ENCODE data around the gene SOX18.
A peak's percentile ranks its signal among the peaks of the same experiment; 100 is the strongest.

SOX18 gene

DNA sequence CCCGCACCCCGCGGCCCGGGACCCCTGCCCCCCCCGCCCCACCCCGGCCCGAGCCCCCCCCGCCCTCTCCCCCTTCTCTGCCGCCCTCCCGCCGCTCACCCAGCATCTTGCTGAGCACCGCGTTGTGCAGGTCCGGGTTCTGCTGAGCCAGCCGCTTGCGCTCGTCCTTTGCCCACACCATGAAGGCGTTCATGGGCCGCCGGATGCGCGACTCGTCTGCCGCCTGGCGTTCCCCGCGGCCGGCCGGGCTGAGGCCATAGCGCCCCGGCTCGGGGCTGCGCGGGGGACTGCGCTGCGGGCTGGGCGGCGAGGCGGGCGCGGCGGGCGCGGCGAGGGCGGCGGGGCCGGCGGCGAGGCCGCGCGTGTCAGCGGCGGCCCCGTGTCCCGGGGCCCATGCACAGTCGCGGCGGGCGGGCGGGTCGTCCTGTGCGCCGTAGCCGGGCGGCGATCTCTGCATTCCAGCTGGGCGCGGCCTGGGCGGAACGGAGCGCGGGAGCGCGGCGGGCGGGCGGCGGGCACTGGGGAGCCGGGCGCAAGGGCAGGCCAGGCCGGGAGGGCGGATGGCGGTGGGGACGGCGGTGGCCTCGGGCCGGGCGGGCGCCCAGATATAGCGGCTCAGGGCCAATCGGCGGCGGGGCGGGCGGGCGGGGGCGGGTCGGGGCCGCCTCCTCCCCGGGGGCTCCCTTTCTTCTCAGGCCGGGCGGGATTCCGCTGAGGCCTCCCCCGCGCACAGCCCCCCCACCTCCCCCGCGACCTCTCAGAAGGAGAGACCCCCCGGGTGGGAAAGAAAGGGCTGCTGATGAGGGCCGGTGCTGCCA, at the start of gene SOX18:
TSS of gene SOX18 (minus strand) at position 580 of the 818 bp plus-strand sequence. CDS start at position 457, 123 bp downstream.
- Histone ChIP-seq H3K4me1 (peaks cover 25 to 76% (median 59%) of the 10 kb centered on the region in 10 experiments), H3K9me3 (replicated peaks in 1 of 11) (no peaks in the 10 kb centered on the region), H3K9ac (peak within 1 kb of the TSS in 9 of 11 experiments; percentile 36 to 71 (median 56); a peak in 15 of 22 replicates), H3K4me2 (peak within 1 kb of the TSS; percentile 76 to 98 (median 88)), H3K36me3 (no peaks in the 10 kb centered on the region), H4K20me1 (peaks cover 0 to 39% (median 6%) of the 10 kb centered on the region in 11 experiments; a peak in 12 of 22 replicates), H3K4me3 (peak within 1 kb of the TSS; percentile 48 to 69 (median 58)), H3K27ac (no peak within 1 kb of the TSS), H3K27me3 (peaks cover 73 to 100% (median 98%) of the 10 kb centered on the region in 11 experiments)
- TF ChIP-seq Cebpa-rat (IDR thresholded peaks at IDR 0.05): no peak

DNA sequence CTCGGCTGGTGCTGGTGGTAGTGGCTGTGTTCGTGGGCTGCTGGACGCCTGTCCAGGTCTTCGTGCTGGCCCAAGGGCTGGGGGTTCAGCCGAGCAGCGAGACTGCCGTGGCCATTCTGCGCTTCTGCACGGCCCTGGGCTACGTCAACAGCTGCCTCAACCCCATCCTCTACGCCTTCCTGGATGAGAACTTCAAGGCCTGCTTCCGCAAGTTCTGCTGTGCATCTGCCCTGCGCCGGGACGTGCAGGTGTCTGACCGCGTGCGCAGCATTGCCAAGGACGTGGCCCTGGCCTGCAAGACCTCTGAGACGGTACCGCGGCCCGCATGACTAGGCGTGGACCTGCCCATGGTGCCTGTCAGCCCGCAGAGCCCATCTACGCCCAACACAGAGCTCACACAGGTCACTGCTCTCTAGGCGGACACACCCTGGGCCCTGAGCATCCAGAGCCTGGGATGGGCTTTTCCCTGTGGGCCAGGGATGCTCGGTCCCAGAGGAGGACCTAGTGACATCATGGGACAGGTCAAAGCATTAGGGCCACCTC, 49.1 kb upstream of the SOX18 start:
- TF ChIP-seq Cebpa-rat (IDR thresholded peaks at IDR 0.05): no peak
- H3K27me3 ChIP-seq: peaks cover 29 to 39% (median 34%) of the 10 kb centered on the region in 11 experiments
- no peak overlapping the region for H3K4me3 ChIP-seq

DNA sequence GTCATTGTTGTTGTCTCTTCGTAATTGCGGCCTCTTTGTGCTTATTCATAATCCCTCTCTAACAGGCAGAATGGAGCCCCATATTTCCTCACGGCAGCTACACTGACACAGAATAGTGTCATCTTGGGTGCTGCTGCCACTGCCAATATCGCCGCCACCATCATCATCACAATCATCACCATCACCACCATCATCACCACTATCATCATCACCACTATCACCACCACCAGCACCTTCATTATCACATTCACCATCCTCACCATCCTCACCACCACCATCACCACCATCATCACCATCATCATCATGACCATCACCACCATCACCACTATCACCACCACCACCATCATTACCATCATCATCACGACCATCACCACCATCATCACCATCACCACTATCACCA, 47.1 kb upstream of the SOX18 start:
- no peak for TF ChIP-seq Cebpa-rat (IDR thresholded peaks at IDR 0.05)
- Histone ChIP-seq H3K27ac (no peak overlapping the region), H4K20me1 (peaks cover 5 to 45% (median 13%) of the 10 kb centered on the region in 11 experiments; a peak in 16 of 22 replicates), H3K36me3 (peaks cover 0 to 30% (median 0%) of the 10 kb centered on the region in 11 experiments; a peak in 10 of 22 replicates), H3K9ac (no peak overlapping the region), H3K4me2 (no peak overlapping the region), H3K4me3 (no peak overlapping the region), H3K27me3 (peaks cover 9 to 19% (median 14%) of the 10 kb centered on the region in 11 experiments), H3K4me1 (peaks cover 0 to 35% (median 26%) of the 10 kb centered on the region in 10 experiments; a peak in 18 of 20 replicates), H3K9me3 (replicated peaks in 1 of 11) (no peaks in the 10 kb centered on the region)

More for the DNA sequence above, 49.1 kb upstream of the SOX18 start:
- H4K20me1 ChIP-seq: peaks cover 0 to 45% (median 13%) of the 10 kb centered on the region in 11 experiments; a peak in 13 of 22 replicates
- H3K36me3 ChIP-seq: peaks cover 0 to 30% (median 0%) of the 10 kb centered on the region in 11 experiments; a peak in 10 of 22 replicates
- H3K9ac ChIP-seq: no peak overlapping the region
- H3K9me3 ChIP-seq (replicated peaks in 1 of 11): no peaks in the 10 kb centered on the region
- no peak overlapping the region for H3K27ac ChIP-seq
- H3K4me1 ChIP-seq: peaks cover 4 to 47% (median 39%) of the 10 kb centered on the region in 10 experiments; a peak in 18 of 20 replicates
- H3K4me2 ChIP-seq: no peak overlapping the region

DNA sequence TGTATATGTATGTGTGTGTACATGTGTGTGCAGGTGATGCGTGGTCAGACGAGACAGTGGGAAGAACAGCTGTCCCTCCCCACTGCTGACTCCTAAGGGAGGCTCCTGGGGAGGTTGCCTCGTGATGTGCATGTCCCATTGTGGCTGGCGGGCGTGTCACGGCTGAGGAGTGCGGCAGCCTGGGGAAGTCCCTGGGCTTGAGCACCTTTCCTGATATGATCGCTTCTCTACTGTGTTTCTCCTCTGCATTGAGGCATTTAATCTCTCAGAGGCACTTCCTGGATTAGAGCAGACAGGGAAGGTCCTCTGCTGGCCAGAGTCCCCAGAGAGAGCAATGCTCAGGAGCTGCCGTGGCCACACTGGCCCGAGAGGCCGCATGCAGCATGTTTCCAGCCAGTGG, 46.5 kb upstream of the SOX18 start:
- Histone ChIP-seq H3K9ac (no peak overlapping the region), H3K27me3 (peaks cover 3 to 13% (median 8%) of the 10 kb centered on the region in 11 experiments; a peak in 18 of 22 replicates), H3K4me3 (no peak overlapping the region), H3K36me3 (peaks cover 0 to 30% (median 0%) of the 10 kb centered on the region in 11 experiments; a peak in 10 of 22 replicates), H3K4me1 (peaks cover 0 to 29% (median 20%) of the 10 kb centered on the region in 10 experiments; a peak in 16 of 20 replicates), H4K20me1 (peaks cover 5 to 43% (median 11%) of the 10 kb centered on the region in 11 experiments; a peak in 14 of 22 replicates), H3K4me2 (no peak overlapping the region), H3K27ac (no peak overlapping the region), H3K9me3 (replicated peaks in 1 of 11) (no peaks in the 10 kb centered on the region)
- no peak for TF ChIP-seq Cebpa-rat (IDR thresholded peaks at IDR 0.05)

DNA sequence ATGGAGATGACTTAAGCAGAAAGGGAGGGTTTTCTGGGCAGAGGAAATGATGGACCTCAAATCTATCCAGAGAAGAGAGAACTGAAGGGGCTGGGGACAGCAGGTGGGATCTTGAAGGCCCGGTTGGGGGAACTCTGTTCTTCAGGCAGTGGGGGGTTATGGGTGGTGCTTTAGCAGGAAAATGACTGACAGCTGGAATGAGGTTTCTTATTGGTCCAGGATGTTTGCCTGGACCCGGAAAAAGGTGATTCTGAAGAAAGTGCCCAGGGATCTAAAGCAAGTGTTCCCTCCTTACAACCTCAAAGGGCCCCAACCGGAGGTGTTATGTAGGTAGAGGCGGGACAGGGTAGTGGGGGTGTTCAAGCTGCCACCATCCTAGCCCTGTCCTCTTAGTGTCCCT, 46.0 kb upstream of the SOX18 start:
- Histone ChIP-seq H3K9ac (no peak overlapping the region), H4K20me1 (peaks cover 0 to 41% (median 10%) of the 10 kb centered on the region in 11 experiments; a peak in 13 of 22 replicates), H3K4me1 (peaks cover 0 to 24% (median 16%) of the 10 kb centered on the region in 10 experiments; a peak in 16 of 20 replicates), H3K27ac (no peak overlapping the region), H3K27me3 (peaks cover 0 to 8% (median 4%) of the 10 kb centered on the region in 11 experiments; a peak in 13 of 22 replicates), H3K9me3 (replicated peaks in 1 of 11) (no peaks in the 10 kb centered on the region), H3K4me2 (no peak overlapping the region), H3K36me3 (peaks cover 0 to 30% (median 0%) of the 10 kb centered on the region in 11 experiments; a peak in 10 of 22 replicates), H3K4me3 (no peak overlapping the region)
- no peak for TF ChIP-seq Cebpa-rat (IDR thresholded peaks at IDR 0.05)

DNA sequence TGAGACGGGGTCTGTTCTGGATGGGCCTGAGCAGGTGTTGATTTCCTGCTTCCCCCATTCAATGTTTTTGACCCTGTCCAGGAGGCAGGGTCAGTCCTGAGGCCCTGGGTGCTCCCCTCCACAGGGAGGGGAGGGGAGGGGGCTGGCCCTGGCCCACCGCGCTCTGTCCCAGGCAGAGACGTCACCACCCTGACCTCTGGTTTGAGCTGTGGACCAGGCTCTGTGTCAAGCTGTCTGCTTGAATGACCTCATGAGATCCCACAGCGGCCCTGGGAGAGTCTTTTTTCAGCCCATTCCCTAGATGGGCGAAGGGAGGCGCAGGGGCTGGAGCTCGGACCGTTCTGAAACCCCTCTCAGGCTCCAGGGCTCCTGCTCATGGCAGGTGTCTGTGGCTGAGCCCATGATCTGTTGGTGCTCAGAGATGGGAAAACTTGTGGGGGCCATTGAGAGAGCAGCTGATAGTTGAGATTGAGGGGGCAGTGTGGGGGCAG, 43.6 kb upstream of the SOX18 start:
- Histone ChIP-seq H3K36me3 (peaks cover 0 to 14% (median 0%) of the 10 kb centered on the region in 11 experiments; a peak in 7 of 22 replicates), H3K4me3 (no peak overlapping the region), H3K4me2 (peak overlapping the region in 1 of 11 experiments; percentile 23; a peak in 1 of 22 replicates), H3K27ac (no peak overlapping the region), H3K9ac (no peak overlapping the region), H4K20me1 (peaks cover 0 to 41% (median 19%) of the 10 kb centered on the region in 11 experiments; a peak in 15 of 22 replicates), H3K4me1 (peaks cover 0 to 9% (median 2%) of the 10 kb centered on the region in 10 experiments; a peak in 3 of 20 replicates), H3K27me3 (peaks cover 5 to 17% (median 8%) of the 10 kb centered on the region in 11 experiments; a peak in 16 of 22 replicates), H3K9me3 (replicated peaks in 1 of 11) (peaks cover 1 to 4% (median 3%) of the 10 kb centered on the region in 11 experiments)
- no peak for TF ChIP-seq Cebpa-rat (IDR thresholded peaks at IDR 0.05)

DNA sequence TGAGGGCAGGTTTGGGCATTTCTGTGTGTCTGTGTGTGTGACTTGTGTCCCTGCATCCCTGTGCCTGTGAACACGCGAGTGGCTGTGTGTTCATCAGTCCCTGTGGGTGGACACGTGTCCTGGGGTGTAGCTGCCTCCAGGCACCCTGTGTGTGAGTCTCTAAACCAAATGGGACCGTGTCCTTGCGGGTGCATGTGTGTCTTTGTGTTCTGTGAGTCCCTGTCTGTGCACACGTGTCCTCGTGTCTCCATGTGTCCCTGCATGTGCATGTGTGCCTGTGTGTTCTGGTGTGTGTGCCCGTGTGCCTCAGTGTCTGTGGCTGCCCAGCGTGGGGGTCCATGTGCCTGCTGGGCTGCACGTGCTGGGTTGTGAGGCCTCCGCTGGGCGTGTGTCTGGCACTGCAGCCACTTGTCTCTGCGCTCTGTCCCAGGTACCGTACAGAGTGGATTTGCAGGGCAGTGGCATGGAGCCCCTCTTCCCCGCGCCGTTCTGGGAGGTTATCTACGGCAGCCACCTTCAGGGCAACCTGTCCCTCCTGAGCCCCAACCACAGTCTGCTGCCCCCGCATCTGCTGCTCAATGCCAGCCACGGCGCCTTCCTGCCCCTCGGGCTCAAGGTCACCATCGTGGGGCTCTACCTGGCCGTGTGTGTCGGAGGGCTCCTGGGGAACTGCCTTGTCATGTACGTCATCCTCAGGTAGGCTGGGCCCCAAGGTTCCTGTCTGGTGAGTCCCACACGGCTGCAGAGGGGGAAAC, 43.0 kb upstream of the SOX18 start:
- no peak overlapping the region for H3K9ac ChIP-seq
- H4K20me1 ChIP-seq: peaks cover 0 to 41% (median 19%) of the 10 kb centered on the region in 11 experiments; a peak in 15 of 22 replicates
- H3K36me3 ChIP-seq: peaks cover 0 to 9% (median 0%) of the 10 kb centered on the region in 11 experiments; a peak in 4 of 22 replicates
- H3K4me1 ChIP-seq: peaks cover 0 to 9% (median 2%) of the 10 kb centered on the region in 10 experiments; a peak in 3 of 20 replicates
- peaks cover 5 to 21% (median 9%) of the 10 kb centered on the region in 11 experiments; a peak in 16 of 22 replicates for H3K27me3 ChIP-seq
- H3K4me2 ChIP-seq: peak overlapping the region in 5 of 11 experiments; percentile 3 to 29 (median 18); a peak in 6 of 22 replicates
- H3K9me3 ChIP-seq (replicated peaks in 1 of 11): peaks cover 8 to 11% (median 9%) of the 10 kb centered on the region in 11 experiments
- no peak overlapping the region for H3K4me3 ChIP-seq
- no peak overlapping the region for H3K27ac ChIP-seq
- TF ChIP-seq Cebpa-rat (IDR thresholded peaks at IDR 0.05): no peak

DNA sequence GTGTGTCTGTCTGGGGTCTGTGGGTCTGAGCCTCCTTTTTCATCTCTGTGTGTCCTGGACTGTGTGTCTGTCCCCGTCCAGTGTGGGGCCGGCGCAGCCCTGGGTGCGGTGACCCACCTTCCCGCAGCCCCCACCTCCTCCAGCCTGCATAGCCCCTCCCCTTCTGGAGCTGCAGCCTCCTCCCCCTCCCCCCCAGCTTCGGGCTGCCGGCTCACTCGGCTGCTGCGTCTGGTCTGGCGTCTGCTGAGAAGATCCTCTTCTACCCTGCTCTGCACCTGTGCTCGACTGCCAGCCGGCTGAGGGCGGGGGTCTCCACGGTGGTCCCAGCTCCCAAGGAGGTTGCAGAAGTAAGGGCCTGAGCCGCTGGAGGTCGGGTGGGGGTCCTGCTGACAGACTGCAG, 42.3 kb upstream of the SOX18 start:
- peaks cover 5 to 23% (median 9%) of the 10 kb centered on the region in 11 experiments; a peak in 16 of 22 replicates for H3K27me3 ChIP-seq
- H3K27ac ChIP-seq: no peak overlapping the region
- no peak overlapping the region for H3K4me3 ChIP-seq
- H3K4me2 ChIP-seq: peak overlapping the region in 2 of 11 experiments; percentile 23 to 29; a peak in 2 of 22 replicates
- no peak for TF ChIP-seq Cebpa-rat (IDR thresholded peaks at IDR 0.05)
- H4K20me1 ChIP-seq: peaks cover 0 to 41% (median 19%) of the 10 kb centered on the region in 11 experiments; a peak in 15 of 22 replicates
- H3K9me3 ChIP-seq (replicated peaks in 1 of 11): peaks cover 11 to 15% (median 14%) of the 10 kb centered on the region in 11 experiments
- H3K9ac ChIP-seq: no peak overlapping the region
- H3K4me1 ChIP-seq: peaks cover 0 to 9% (median 2%) of the 10 kb centered on the region in 10 experiments; a peak in 3 of 20 replicates
- peaks cover 0 to 7% (median 0%) of the 10 kb centered on the region in 11 experiments; a peak in 3 of 22 replicates for H3K36me3 ChIP-seq

Measured in BLaER1 treated with 17β-estradiol and CSF1 and Interleukin-3, amounts not matched to agents 10 nM and 100 nM (cell line).